SK-N-SH (cell line): ENCODE results near the gene NEURL2. TPM values are rescaled to one million over a fixed set of nuclear protein-coding genes. Genes with fewer than 3 reads are reported as not detected.
A peak's percentile ranks its signal among the peaks of the same experiment; 100 is the strongest.

Source experiments
- CHD2 ChIP-seq: fragments of 150-350 bp; IDR thresholded peaks from 2 replicates; pipeline ENCODE4 v1.6.1; 2018; ENCODE audit warnings: low read length; ENCODE audit not compliant: partially characterized antibody
- EP300 ChIP-seq, 2 experiments: IDR thresholded peaks; 2 replicates each; pipeline versions ENCODE4 v1.4.0 to v1.6.1; 2012; ENCODE audit warnings: borderline replicate concordance in 1 of 2, low read depth in 1 of 2, low read length in 1 of 2
- FOSL2 ChIP-seq: IDR thresholded peaks from 2 replicates; pipeline ENCODE4 v1.4.0; 2012; ENCODE audit warnings: low read depth, mild to moderate bottlenecking, moderate library complexity, borderline replicate concordance
- FOXJ3 ChIP-seq: sonication (generic); formaldehyde crosslinking; IDR thresholded peaks from 2 replicates; pipeline ENCODE4 v1.5.1; 2020; ENCODE audit warnings: mild to moderate bottlenecking, missing genetic modification reagents
- GABPA ChIP-seq: IDR thresholded peaks from 2 replicates; pipeline ENCODE4 v1.4.0; 2012; ENCODE audit warnings: low read depth, mild to moderate bottlenecking
- IRF3 ChIP-seq: fragments of 150-350 bp; IDR thresholded peaks from 2 replicates; pipeline ENCODE4 v1.6.1; 2016; ENCODE audit warnings: mild to moderate bottlenecking, low read depth, low read length
- JUND ChIP-seq: IDR thresholded peaks from 2 replicates; pipeline ENCODE4 v1.4.0; 2012
- MEF2A ChIP-seq: IDR thresholded peaks from 2 replicates; pipeline ENCODE4 v1.4.0; 2012; ENCODE audit warnings: low read depth, borderline replicate concordance
- NRF1 ChIP-seq: IDR thresholded peaks from 2 replicates; pipeline ENCODE4 v1.6.1; 2012; ENCODE audit warnings: low read depth, mild to moderate bottlenecking, low read length
- RAD21 ChIP-seq: IDR thresholded peaks from 2 replicates; pipeline ENCODE4 v1.6.1; 2012; ENCODE audit warnings: mild to moderate bottlenecking, low read length
- REST ChIP-seq: IDR thresholded peaks from 2 replicates; pipeline ENCODE4 v1.6.1; 2012; ENCODE audit warnings: mild to moderate bottlenecking, low read depth, low read length, moderate library complexity
- RXRA ChIP-seq: IDR thresholded peaks from 2 replicates; pipeline ENCODE4 v1.4.0; 2012; ENCODE audit warnings: low read depth, mild to moderate bottlenecking, borderline replicate concordance
- SIN3A ChIP-seq: IDR thresholded peaks from 2 replicates; pipeline ENCODE4 v1.6.1; 2012; ENCODE audit warnings: low read depth, mild to moderate bottlenecking, low read length, moderate library complexity, borderline replicate concordance
- TAF1 ChIP-seq: IDR thresholded peaks from 2 replicates; pipeline ENCODE4 v1.6.1; 2012; ENCODE audit warnings: low read depth, mild to moderate bottlenecking, low read length, moderate library complexity, borderline replicate concordance
- TCF12 ChIP-seq: IDR thresholded peaks from 2 replicates; pipeline ENCODE4 v1.4.0; 2012
- polyA plus RNA-seq, 3 experiments: library from polyadenylated mRNA; depleted of rRNA; stranded (reverse); fragments of >200 nt; gene quantifications; 2 replicates each; pipeline ENCODE4 v1.2.3, GENCODE V29; 2012
- TF ChIP-seq, protein P1 (sequence below): IDR thresholded peaks from 2 replicates; pipeline ENCODE4 v1.4.0; 2012; ENCODE audit warnings: low read depth, borderline replicate concordance
- TF ChIP-seq, protein P2 (sequence below): fragments of 150-350 bp; IDR thresholded peaks from 2 replicates; pipeline ENCODE4 v1.6.1; 2017; ENCODE audit warnings: antibody characterized with exemption, low read length, low read depth, borderline replicate concordance

The NEURL2 gene
- polyA plus RNA-seq, 1 of the 3 experiments (the other 2 are of a cell fraction), result 3.5 TPM

DNA sequence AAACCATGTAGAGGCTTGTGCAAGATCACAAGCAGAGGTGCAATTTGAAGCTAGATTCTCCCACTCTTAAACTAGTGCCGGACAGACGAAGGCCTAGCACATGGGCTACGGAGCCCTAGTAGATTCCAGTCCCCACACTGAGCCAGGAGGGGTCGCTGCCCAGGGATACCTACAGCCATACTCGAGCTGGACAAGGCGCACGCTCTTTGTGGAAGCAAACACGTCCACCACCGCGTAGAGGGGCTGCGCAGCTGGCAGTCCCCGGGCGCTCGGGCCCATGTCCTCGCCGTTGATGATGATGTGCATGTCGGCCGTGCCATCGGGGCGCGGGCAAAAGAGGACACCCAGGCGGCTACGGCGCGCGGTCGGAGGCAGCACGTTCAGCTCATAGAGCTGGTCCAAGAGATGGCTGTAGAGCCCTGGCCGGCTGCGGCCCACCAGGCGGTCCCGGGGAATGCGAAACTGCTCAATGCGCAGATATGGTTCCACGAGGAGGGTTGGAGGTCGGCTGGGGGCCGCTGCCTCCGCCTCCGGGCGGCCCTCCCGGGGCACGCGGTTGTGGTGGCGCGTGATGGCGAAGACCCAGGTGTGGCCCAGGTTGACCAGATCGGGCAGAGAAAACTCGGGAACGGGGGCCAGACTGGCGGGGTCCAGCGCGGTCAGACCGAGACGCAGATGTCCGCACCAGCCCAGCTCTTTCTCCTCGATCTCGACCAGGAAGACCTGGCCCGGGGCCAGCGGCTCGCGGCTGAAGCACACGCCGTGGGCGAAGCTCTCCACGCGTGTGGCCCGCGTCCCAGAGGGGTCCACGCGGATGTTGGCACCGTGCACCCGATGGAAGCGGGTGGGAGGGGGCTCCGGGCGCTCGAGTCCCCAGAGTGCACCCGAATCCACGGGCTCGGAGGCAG lies 677 bp downstream of the NEURL2 start (continued):
- TF ChIP-seq REST, result no peak
- no peak for TF ChIP-seq FOXJ3 (CRISPR knock-in tag)
- peak; percentile 62 for TF ChIP-seq RAD21
- TF ChIP-seq GABPA, result no peak
- no peak for TF ChIP-seq RXRA
- peak; percentile 61; the same call in 1 of the 2 replicates for TF ChIP-seq SIN3A
- no peak for TF ChIP-seq FOSL2
- TF ChIP-seq EP300 (IDR thresholded peaks at IDR 0.05; ENCODE audit: borderline replicate concordance in 1 of 2, low read depth in 1 of 2, low read length in 1 of 2), result no peak
- TF ChIP-seq NRF1, result peak; percentile 41
- no peak for TF ChIP-seq MEF2A
- TF ChIP-seq IRF3, result no peak
- TF ChIP-seq, protein P1, sequence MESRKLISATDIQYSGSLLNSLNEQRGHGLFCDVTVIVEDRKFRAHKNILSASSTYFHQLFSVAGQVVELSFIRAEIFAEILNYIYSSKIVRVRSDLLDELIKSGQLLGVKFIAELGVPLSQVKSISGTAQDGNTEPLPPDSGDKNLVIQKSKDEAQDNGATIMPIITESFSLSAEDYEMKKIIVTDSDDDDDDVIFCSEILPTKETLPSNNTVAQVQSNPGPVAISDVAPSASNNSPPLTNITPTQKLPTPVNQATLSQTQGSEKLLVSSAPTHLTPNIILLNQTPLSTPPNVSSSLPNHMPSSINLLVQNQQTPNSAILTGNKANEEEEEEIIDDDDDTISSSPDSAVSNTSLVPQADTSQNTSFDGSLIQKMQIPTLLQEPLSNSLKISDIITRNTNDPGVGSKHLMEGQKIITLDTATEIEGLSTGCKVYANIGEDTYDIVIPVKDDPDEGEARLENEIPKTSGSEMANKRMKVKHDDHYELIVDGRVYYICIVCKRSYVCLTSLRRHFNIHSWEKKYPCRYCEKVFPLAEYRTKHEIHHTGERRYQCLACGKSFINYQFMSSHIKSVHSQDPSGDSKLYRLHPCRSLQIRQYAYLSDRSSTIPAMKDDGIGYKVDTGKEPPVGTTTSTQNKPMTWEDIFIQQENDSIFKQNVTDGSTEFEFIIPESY, result no peak
- no peak for TF ChIP-seq TAF1
- TF ChIP-seq, protein P2, sequence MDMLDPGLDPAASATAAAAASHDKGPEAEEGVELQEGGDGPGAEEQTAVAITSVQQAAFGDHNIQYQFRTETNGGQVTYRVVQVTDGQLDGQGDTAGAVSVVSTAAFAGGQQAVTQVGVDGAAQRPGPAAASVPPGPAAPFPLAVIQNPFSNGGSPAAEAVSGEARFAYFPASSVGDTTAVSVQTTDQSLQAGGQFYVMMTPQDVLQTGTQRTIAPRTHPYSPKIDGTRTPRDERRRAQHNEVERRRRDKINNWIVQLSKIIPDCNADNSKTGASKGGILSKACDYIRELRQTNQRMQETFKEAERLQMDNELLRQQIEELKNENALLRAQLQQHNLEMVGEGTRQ, result no peak
- TF ChIP-seq JUND, result no peak
- no peak for TF ChIP-seq CHD2
- no peak for TF ChIP-seq TCF12
